NCI-H446 treated with DMSO at 0.1 percent for 48 hours (cell line): Measurements from ENCODE around the gene MRC2.

Experiments
- DNase-seq: peaks from one replicate; lab custom pipeline; 2025; lab: John Stamatoyannopoulos, UW

The MRC2 gene

GRCh38 chr17:62703261-62703775, 75.8 kb downstream of the MRC2 start:
- DNase-seq = no peak

GRCh38 chr17:62703776-62704380, 76.4 kb downstream of the MRC2 start:
- DNase-seq = no peak

- no peak for DNase-seq
Observed at GRCh38 chr17:62704381-62704971, 77.0 kb downstream of the MRC2 start.

GRCh38 chr17:62705156-62705777, 77.8 kb downstream of the MRC2 start:
- no peak for DNase-seq

- DNase-seq = no peak
Observed at GRCh38 chr17:62705778-62706597, 78.5 kb downstream of the MRC2 start.

- no peak for DNase-seq
Observed at GRCh38 chr17:62706598-62707424, 79.3 kb downstream of the MRC2 start.

- no peak for DNase-seq
Observed at GRCh38 chr17:62707425-62707739, 79.9 kb downstream of the MRC2 start.

GRCh38 chr17:62708587-62708986, 81.1 kb downstream of the MRC2 start:
- DNase-seq = no peak

GRCh38 chr17:62712171-62712581, 84.7 kb downstream of the MRC2 start:
- DNase-seq = peak; percentile 25

- DNase-seq = no peak
Observed at GRCh38 chr17:62713086-62713881, 85.8 kb downstream of the MRC2 start.

- no peak for DNase-seq
Observed at GRCh38 chr17:62714016-62714777, 86.7 kb downstream of the MRC2 start.

GRCh38 chr17:62715882-62716390, 88.5 kb downstream of the MRC2 start:
- no peak for DNase-seq

GRCh38 chr17:62716834-62717588, 89.5 kb downstream of the MRC2 start:
- no peak for DNase-seq

GRCh38 chr17:62717589-62717855, 90.1 kb downstream of the MRC2 start:
- DNase-seq = no peak

GRCh38 chr17:62717889-62718288, 90.4 kb downstream of the MRC2 start:
- no peak for DNase-seq

GRCh38 chr17:62718429-62718828, 91.0 kb downstream of the MRC2 start:
- no peak for DNase-seq

GRCh38 chr17:62719586-62719985, 92.1 kb downstream of the MRC2 start:
- DNase-seq = no peak

- DNase-seq = no peak
Observed at GRCh38 chr17:62720126-62720850, 92.8 kb downstream of the MRC2 start.

GRCh38 chr17:62722625-62723024, 95.2 kb downstream of the MRC2 start:
- DNase-seq = no peak
